ENCODE data around the gene FDXR. TPM values are rescaled to one million over a fixed set of nuclear protein-coding genes. Genes with fewer than 3 reads are reported as not detected.
"Not testable (repeated sequence)": the region's sequence is repeated elsewhere in the genome, so short reads cannot be mapped to it uniquely, and the experiment has no call there.

FDXR gene
- total RNA-seq, 1 donor from 2014 or later, result 93.1 TPM

DNA sequence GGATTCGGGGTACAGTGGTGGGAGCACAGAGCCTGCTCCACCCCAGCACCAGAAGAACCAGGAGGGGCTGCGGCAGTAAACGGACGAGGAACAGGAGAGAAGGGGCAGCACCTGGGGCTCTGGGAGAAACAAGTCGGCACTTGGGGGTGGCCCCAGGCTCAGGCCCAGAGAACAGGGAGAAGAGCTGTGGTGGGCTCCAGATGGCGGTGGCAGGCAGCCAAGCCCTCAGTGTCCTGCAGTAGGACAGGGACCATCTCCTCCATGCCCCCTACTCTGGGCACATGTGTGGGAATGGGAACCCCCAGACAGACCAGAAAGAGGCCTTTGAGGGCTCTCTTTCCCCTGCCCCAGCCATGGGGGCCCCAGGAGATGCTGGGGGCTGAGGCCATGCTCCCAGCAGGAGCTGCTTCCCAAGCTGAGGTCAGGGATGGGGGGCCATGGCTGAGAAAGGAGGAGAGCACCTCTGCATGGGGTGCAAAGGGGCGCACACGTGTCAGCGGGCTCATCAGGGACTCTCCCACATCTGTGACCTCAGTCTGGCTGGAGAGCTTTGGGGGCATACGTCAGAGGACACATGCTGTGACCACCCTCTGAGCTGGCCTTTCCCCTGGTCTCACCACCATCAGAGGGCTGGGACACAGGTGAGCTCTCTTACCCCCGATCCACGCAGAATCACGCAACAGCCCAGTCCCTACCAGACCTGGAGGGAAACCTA lies 43.5 kb upstream of the FDXR start:
- Histone ChIP-seq H3K4me1 (no peaks in the 10 kb centered on the region), H3K9me3 (no peaks in the 10 kb centered on the region), H3K4me3 (no peak overlapping the region), H3K27ac (no peak overlapping the region), H3K27me3 (no peaks in the 10 kb centered on the region), H3K36me3 (no peaks in the 10 kb centered on the region)
- TF ChIP-seq, protein P1, sequence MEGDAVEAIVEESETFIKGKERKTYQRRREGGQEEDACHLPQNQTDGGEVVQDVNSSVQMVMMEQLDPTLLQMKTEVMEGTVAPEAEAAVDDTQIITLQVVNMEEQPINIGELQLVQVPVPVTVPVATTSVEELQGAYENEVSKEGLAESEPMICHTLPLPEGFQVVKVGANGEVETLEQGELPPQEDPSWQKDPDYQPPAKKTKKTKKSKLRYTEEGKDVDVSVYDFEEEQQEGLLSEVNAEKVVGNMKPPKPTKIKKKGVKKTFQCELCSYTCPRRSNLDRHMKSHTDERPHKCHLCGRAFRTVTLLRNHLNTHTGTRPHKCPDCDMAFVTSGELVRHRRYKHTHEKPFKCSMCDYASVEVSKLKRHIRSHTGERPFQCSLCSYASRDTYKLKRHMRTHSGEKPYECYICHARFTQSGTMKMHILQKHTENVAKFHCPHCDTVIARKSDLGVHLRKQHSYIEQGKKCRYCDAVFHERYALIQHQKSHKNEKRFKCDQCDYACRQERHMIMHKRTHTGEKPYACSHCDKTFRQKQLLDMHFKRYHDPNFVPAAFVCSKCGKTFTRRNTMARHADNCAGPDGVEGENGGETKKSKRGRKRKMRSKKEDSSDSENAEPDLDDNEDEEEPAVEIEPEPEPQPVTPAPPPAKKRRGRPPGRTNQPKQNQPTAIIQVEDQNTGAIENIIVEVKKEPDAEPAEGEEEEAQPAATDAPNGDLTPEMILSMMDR (IDR thresholded peaks at IDR 0.05), result no peak
- DNase-seq (ENCODE audit: low spot score in 2 of 2), result no peak
- intact Hi-C loops (cut with DNase I), result no loop called here

DNA sequence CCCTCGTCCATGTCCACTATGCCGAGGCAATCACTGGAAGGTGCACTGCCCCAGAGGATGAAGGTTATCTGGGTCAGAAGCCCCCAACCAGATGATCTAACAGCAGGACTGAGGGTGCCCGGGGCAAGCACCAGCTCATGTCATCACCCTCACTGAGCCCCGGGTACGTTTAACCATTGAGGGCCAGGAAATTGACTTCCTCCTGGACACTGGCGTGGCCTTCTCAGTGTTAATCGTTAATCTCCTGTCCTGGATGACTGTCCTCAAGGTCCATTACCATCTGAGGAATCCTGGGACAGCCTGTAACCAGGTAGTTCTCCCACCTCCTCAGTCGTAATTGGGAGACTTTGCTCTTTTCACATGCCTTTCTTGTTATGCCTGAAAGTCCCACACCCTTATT lies 38.6 kb upstream of the FDXR start:
- intact Hi-C loops (cut with DNase I); DNase-seq (ENCODE audit: low spot score in 2 of 2); H3K4me1 ChIP-seq; H3K27ac ChIP-seq; H3K36me3 ChIP-seq; H3K4me3 ChIP-seq; H3K27me3 ChIP-seq; H3K9me3 ChIP-seq: not testable (repeated sequence)

DNA sequence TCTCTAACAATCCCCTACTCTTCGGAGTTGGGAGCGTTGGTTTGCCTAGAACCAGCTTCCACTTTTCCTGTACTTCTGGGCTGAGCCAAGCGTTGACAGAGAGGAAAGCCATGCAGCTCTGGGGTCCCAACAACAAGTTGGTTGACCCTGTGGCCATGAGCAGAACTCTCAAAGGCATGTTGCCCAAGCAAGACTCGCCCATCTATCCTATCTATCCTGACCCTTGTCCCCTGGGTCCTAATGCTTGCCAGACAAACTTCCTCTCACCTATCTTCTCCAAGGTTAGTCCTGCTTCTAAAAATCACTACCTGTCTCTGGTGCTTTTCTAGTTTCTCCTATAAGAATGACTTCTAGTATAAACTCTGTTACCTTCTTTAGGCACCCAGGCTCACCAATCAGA lies 36.3 kb upstream of the FDXR start:
- DNase-seq (ENCODE audit: low spot score in 2 of 2), result not testable (repeated sequence)

GRCh38 chr17:74907012-74907411 lies 34.2 kb upstream of the FDXR start:
- intact Hi-C loops (cut with DNase I), result no loop called here
- Histone ChIP-seq H3K4me1 (no peaks in the 10 kb centered on the region), H3K36me3 (no peaks in the 10 kb centered on the region), H3K9me3 (no peaks in the 10 kb centered on the region), H3K27me3 (no peaks in the 10 kb centered on the region), H3K27ac (no peak overlapping the region), H3K4me3 (no peak overlapping the region)
- DNase-seq (ENCODE audit: low spot score in 2 of 2), result no peak
- TF ChIP-seq, protein P1 (IDR thresholded peaks at IDR 0.05), result no peak

More for the DNA sequence above, 36.3 kb upstream of the FDXR start:
- H3K27ac ChIP-seq; H3K36me3 ChIP-seq; H3K27me3 ChIP-seq; H3K9me3 ChIP-seq; H3K4me1 ChIP-seq; intact Hi-C loops (cut with DNase I); H3K4me3 ChIP-seq: not testable (repeated sequence)

GRCh38 chr17:74906214-74906793 lies 33.5 kb upstream of the FDXR start:
- H3K27me3 ChIP-seq; H3K9me3 ChIP-seq; H3K4me3 ChIP-seq; DNase-seq (ENCODE audit: low spot score in 2 of 2); intact Hi-C loops (cut with DNase I); H3K36me3 ChIP-seq; H3K4me1 ChIP-seq; H3K27ac ChIP-seq: not testable (repeated sequence)

DNA sequence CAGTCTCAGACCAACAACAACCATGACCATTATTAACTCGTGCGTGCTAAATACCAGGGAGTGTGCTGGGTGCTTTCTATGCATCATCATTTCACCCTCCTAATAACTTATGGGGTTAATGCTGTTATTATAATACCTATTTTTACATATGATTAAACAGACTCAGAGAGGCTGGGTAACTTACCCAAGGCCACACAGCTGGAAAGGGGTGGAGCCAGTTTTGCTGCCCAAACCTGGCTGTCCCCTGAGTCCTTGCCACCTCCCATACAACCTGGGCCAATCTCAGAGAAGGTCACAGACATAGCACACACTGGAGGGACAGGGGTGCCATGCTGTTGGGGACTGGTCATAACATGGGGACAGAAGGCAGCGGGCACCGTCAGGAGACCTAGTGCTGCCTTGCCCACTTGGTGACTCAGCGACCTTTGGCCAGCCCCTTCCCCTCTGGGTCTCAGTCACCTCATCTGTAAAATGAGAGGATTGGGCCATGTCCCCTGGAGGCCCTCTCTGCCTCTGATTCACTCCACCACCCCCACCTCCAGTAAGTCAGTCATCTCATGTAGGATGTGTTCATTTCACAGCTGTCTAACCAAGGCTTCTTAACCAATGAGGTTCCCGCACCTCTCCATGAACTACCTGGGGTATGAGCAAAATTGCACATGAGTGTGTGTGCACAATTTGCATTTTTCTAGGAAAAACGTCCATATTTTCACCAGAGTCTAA lies 32.1 kb upstream of the FDXR start:
- no peak overlapping the region for H3K4me3 ChIP-seq
- no peaks in the 10 kb centered on the region for H3K36me3 ChIP-seq
- no peak for DNase-seq (ENCODE audit: low spot score in 2 of 2)
- no peaks in the 10 kb centered on the region for H3K4me1 ChIP-seq
- intact Hi-C loops (cut with DNase I), result no loop called here
- H3K27ac ChIP-seq, result no peak overlapping the region
- no peaks in the 10 kb centered on the region for H3K27me3 ChIP-seq
- no peaks in the 10 kb centered on the region for H3K9me3 ChIP-seq
- TF ChIP-seq, protein P1 (IDR thresholded peaks at IDR 0.05), result no peak

GRCh38 chr17:74903671-74904070 lies 30.9 kb upstream of the FDXR start:
- no peaks in the 10 kb centered on the region for H3K9me3 ChIP-seq
- no peaks in the 10 kb centered on the region for H3K27me3 ChIP-seq
- TF ChIP-seq, protein P1 (IDR thresholded peaks at IDR 0.05), result no peak
- H3K4me3 ChIP-seq, result no peak overlapping the region
- intact Hi-C loops (cut with DNase I), result no loop called here
- DNase-seq (ENCODE audit: low spot score in 2 of 2), result no peak
- H3K27ac ChIP-seq, result no peak overlapping the region
- H3K4me1 ChIP-seq, result no peaks in the 10 kb centered on the region
- no peaks in the 10 kb centered on the region for H3K36me3 ChIP-seq
